Neuronal stem cell (in vitro differentiated cells): ENCODE results near the gene ITPK1.

Experiments used
- DNase-seq: peaks from one replicate; pipeline ENCODE4 v3.0.0-alpha.2; 2013; ENCODE audit warnings: low spot score
- H2AFZ ChIP-seq: one replicate; pipeline ENCODE4 v1.6.1; 2013; ENCODE audit warnings: mild to moderate bottlenecking, low read length, inconsistent platforms
- H2AK5ac ChIP-seq: 2 replicates; pipeline ENCODE4 v1.6.1; 2013; ENCODE audit warnings: low read depth, mild to moderate bottlenecking, inconsistent platforms, low read length, moderate library complexity, mixed read lengths
- H2BK120ac ChIP-seq: 2 replicates; pipeline ENCODE4 v1.6.1; 2013; ENCODE audit warnings: low read depth, mild to moderate bottlenecking, inconsistent platforms, low read length, moderate library complexity, mixed read lengths
- H2BK12ac ChIP-seq: one replicate; pipeline ENCODE4 v1.6.1; 2013; ENCODE audit warnings: low read length, inconsistent platforms
- H2BK15ac ChIP-seq: 2 replicates; pipeline ENCODE4 v1.6.1; 2013; ENCODE audit warnings: mild to moderate bottlenecking, low read length, inconsistent platforms, mixed read lengths
- H2BK5ac ChIP-seq: one replicate; pipeline ENCODE4 v1.6.1; 2013; ENCODE audit warnings: inconsistent platforms, mild to moderate bottlenecking, low read length, moderate library complexity
- H3K14ac ChIP-seq: one replicate; pipeline ENCODE4 v1.6.1; 2013; ENCODE audit warnings: low read length, inconsistent platforms
- H3K18ac ChIP-seq: 2 replicates; pipeline ENCODE4 v1.6.1; 2013; ENCODE audit warnings: low read length, inconsistent platforms
- H3K23ac ChIP-seq: 2 replicates; pipeline ENCODE4 v1.6.1; 2013; ENCODE audit warnings: low read depth, mild to moderate bottlenecking, mixed read lengths, low read length, inconsistent platforms; ENCODE audit not compliant: poor library complexity
- H3K27ac ChIP-seq: replicated peaks from 3 replicates; pipeline ENCODE4 v1.5.1; 2013; ENCODE audit warnings: low read length, inconsistent platforms
- H3K27me3 ChIP-seq, 3 experiments: 2 replicates each; pipeline ENCODE4 v1.6.1; 2013; ENCODE audit warnings: low read length in 3 of 3, mild to moderate bottlenecking in 2 of 3, inconsistent platforms in 1 of 3, low read depth in 1 of 3, mixed read lengths in 1 of 3, moderate library complexity in 1 of 3; ENCODE audit not compliant: control insufficient read depth in 3 of 3, insufficient read depth in 3 of 3
- H3K36me3 ChIP-seq, 2 donors: replicated peaks in 1 of 2; 2 replicates each; pipeline ENCODE4 v1.6.1; 2013; ENCODE audit warnings: low read length in 2 of 2; ENCODE audit not compliant: control insufficient read depth in 2 of 2, insufficient read depth in 2 of 2
- H3K4ac ChIP-seq: 2 replicates; pipeline ENCODE4 v1.6.1; 2013; ENCODE audit warnings: inconsistent platforms, mild to moderate bottlenecking, low read length, moderate library complexity
- H3K4me1 ChIP-seq, 2 donors: 1 replicate in 1 of 2; 2 replicates in 1 of 2; pipeline ENCODE4 v1.6.1; 2013; ENCODE audit warnings: low read length in 2 of 2, low read depth in 1 of 2; ENCODE audit not compliant: control insufficient read depth in 2 of 2, insufficient read depth in 1 of 2
- H3K4me2 ChIP-seq: one replicate; pipeline ENCODE4 v1.6.1; 2013; ENCODE audit warnings: mild to moderate bottlenecking, low read length, inconsistent platforms; ENCODE audit not compliant: insufficient read depth, poor library complexity, severe bottlenecking
- H3K4me3 ChIP-seq, 2 donors: 2 replicates each; pipeline ENCODE4 v1.5.1; 2013; ENCODE audit warnings: low read length in 2 of 2, mild to moderate bottlenecking in 2 of 2, inconsistent platforms in 1 of 2, moderate library complexity in 1 of 2
- H3K79me1 ChIP-seq: one replicate; pipeline ENCODE4 v1.6.1; 2013; ENCODE audit warnings: low read depth, mild to moderate bottlenecking, inconsistent platforms, low read length, moderate library complexity
- H3K9ac ChIP-seq: one replicate; pipeline ENCODE4 v1.6.1; 2013; ENCODE audit warnings: mild to moderate bottlenecking, low read depth, low read length, inconsistent platforms; ENCODE audit not compliant: poor library complexity
- H3K9me3 ChIP-seq, 2 donors: replicated peaks in 1 of 2; 2 replicates each; pipeline versions ENCODE3 to v1.6.1; 2013; ENCODE audit warnings: low read length in 2 of 2, mild to moderate bottlenecking in 2 of 2, inconsistent platforms in 1 of 2, low read depth in 1 of 2, mixed read lengths in 1 of 2, moderate library complexity in 1 of 2; ENCODE audit not compliant: control insufficient read depth in 2 of 2, insufficient read depth in 1 of 2
- H4K8ac ChIP-seq: one replicate; pipeline ENCODE4 v1.6.1; 2013; ENCODE audit warnings: low read depth, mild to moderate bottlenecking, inconsistent platforms, low read length, moderate library complexity
- H4K91ac ChIP-seq: one replicate; pipeline ENCODE4 v1.6.1; 2013; ENCODE audit warnings: low read length, low read depth, mild to moderate bottlenecking, inconsistent platforms; ENCODE audit not compliant: poor library complexity
- WGBS, 2 donors: extraction: QIAGEN DNeasy Blood & Tissue Kit; methylation state at CpG; one replicate each; pipeline ENCODE4 v1.1.7; 2013; ENCODE audit warnings: missing lambda C conversion rate in 2 of 2, mixed read lengths in 1 of 2; ENCODE audit not compliant: insufficient read length in 2 of 2, insufficient replicate concordance in 1 of 2; ENCODE audit errors: extremely low coverage in 2 of 2; 5-methylcytosine and 5-hydroxymethylcytosine counted together

ITPK1 gene

GRCh38 chr14:93016275-93016845 is 99.4 kb downstream of the ITPK1 start:
- no peak overlapping the region for H3K4me2 ChIP-seq
- no peak overlapping the region for H4K8ac ChIP-seq
- no peak overlapping the region for H3K14ac ChIP-seq
- H3K27ac ChIP-seq = no peak overlapping the region
- peak overlapping the region; percentile 23 for H3K18ac ChIP-seq
- no peaks in the 10 kb centered on the region for H3K27me3 ChIP-seq
- H2AFZ ChIP-seq = no peak overlapping the region
- H3K9ac ChIP-seq = no peak overlapping the region
- peaks cover 3% of the 10 kb centered on the region for H3K79me1 ChIP-seq
- no peak overlapping the region for H2BK5ac ChIP-seq
- no peaks in the 10 kb centered on the region for H3K9me3 ChIP-seq
- DNase-seq = no peak
- no peak overlapping the region for H2BK15ac ChIP-seq
- H3K4ac ChIP-seq = no peak overlapping the region
- H4K91ac ChIP-seq = no peak overlapping the region
- H3K4me3 ChIP-seq = no peak overlapping the region
- no CpG with 5 or more reads among the region's 18 CpGs for WGBS, 2 donors
- H3K23ac ChIP-seq = peak overlapping the region; percentile 29
- H2AK5ac ChIP-seq = no peak overlapping the region
- H3K4me1 ChIP-seq = peaks cover 18 to 22% of the 10 kb centered on the region in 2 donors
- H3K36me3 ChIP-seq = no peaks in the 10 kb centered on the region
- H2BK120ac ChIP-seq = no peak overlapping the region
- H2BK12ac ChIP-seq = no peak overlapping the region

- no peak overlapping the region for H3K4me3 ChIP-seq
- H3K9me3 ChIP-seq = no peaks in the 10 kb centered on the region
- no peak overlapping the region for H3K27ac ChIP-seq
- no peak overlapping the region for H2BK5ac ChIP-seq
- H3K4ac ChIP-seq = no peak overlapping the region
- peaks cover 20 to 22% of the 10 kb centered on the region in 2 donors for H3K4me1 ChIP-seq
- H3K18ac ChIP-seq = no peak overlapping the region
- WGBS, 2 donors = no CpG with 5 or more reads among the region's 15 CpGs
- no peaks in the 10 kb centered on the region for H3K27me3 ChIP-seq
- H4K91ac ChIP-seq = no peak overlapping the region
- no peak overlapping the region for H2BK120ac ChIP-seq
- no peak overlapping the region for H3K9ac ChIP-seq
- no peak overlapping the region for H2AFZ ChIP-seq
- peaks cover 6% of the 10 kb centered on the region for H3K79me1 ChIP-seq
- no peak overlapping the region for H3K4me2 ChIP-seq
- no peak overlapping the region for H2BK12ac ChIP-seq
- no peak overlapping the region for H3K14ac ChIP-seq
- no peak overlapping the region for H3K23ac ChIP-seq
- no peak overlapping the region for H2BK15ac ChIP-seq
- H2AK5ac ChIP-seq = no peak overlapping the region
- DNase-seq = no peak
- H3K36me3 ChIP-seq = no peaks in the 10 kb centered on the region
- no peak overlapping the region for H4K8ac ChIP-seq
Measured at GRCh38 chr14:93015505-93015904, 100.2 kb downstream of the ITPK1 start.

- Histone ChIP-seq H3K4me1 (peaks cover 17 to 18% of the 10 kb centered on the region in 2 donors), H3K36me3 (no peaks in the 10 kb centered on the region), H3K18ac (no peak overlapping the region), H2BK120ac (no peak overlapping the region), H3K27ac (no peak overlapping the region), H3K4ac (no peak overlapping the region), H3K23ac (no peak overlapping the region), H3K4me3 (no peak overlapping the region), H3K9me3 (no peaks in the 10 kb centered on the region), H4K91ac (no peak overlapping the region), H3K27me3 (no peaks in the 10 kb centered on the region), H4K8ac (no peak overlapping the region), H2AFZ (no peak overlapping the region), H3K14ac (no peak overlapping the region), H2BK12ac (no peak overlapping the region), H3K4me2 (no peak overlapping the region), H2BK15ac (no peak overlapping the region), H2BK5ac (no peak overlapping the region), H3K9ac (no peak overlapping the region), H3K79me1 (peaks cover 8% of the 10 kb centered on the region), H2AK5ac (no peak overlapping the region)
- no peak for DNase-seq
- no CpG with 5 or more reads among the region's 5 CpGs for WGBS, 2 donors
Measured at GRCh38 chr14:93015064-93015463, 100.7 kb downstream of the ITPK1 start.

- H3K4me3 ChIP-seq = no peak overlapping the region
- WGBS, 2 donors = no CpG with 5 or more reads among the region's 20 CpGs
Measured at GRCh38 chr14:93014058-93015023, 101.4 kb downstream of the ITPK1 start.

More at GRCh38 chr14:93014058-93015023, 101.4 kb downstream of the ITPK1 start:
- no peaks in the 10 kb centered on the region for H3K36me3 ChIP-seq
- H3K79me1 ChIP-seq = peaks cover 8% of the 10 kb centered on the region
- H4K91ac ChIP-seq = no peak overlapping the region
- H3K27ac ChIP-seq = no peak overlapping the region
- H2AK5ac ChIP-seq = no peak overlapping the region
- H3K4me2 ChIP-seq = no peak overlapping the region
- no peak overlapping the region for H3K18ac ChIP-seq
- peaks cover 11% of the 10 kb centered on the region in 2 donors for H3K4me1 ChIP-seq
- peak overlapping the region; percentile 67 for H3K14ac ChIP-seq
- H2BK12ac ChIP-seq = no peak overlapping the region
- H2BK120ac ChIP-seq = no peak overlapping the region
- no peak overlapping the region for H4K8ac ChIP-seq
- no peak overlapping the region for H2BK5ac ChIP-seq
- H2AFZ ChIP-seq = no peak overlapping the region
- H3K4ac ChIP-seq = no peak overlapping the region
- no peak overlapping the region for H3K9ac ChIP-seq
- H2BK15ac ChIP-seq = no peak overlapping the region
- H3K23ac ChIP-seq = no peak overlapping the region
- no peaks in the 10 kb centered on the region for H3K9me3 ChIP-seq
- no peak for DNase-seq
- no peaks in the 10 kb centered on the region for H3K27me3 ChIP-seq
